ENCODE measurements around the gene WNT7A.

WNT7A gene

GRCh38 chr3:13837751-13838150, 42.1 kb downstream of the WNT7A start:
- no peaks in the 10 kb centered on the region for H3K9me3 ChIP-seq (ENCODE audit: control insufficient read depth, low read length)
- H3K27ac ChIP-seq (ENCODE audit: insufficient read depth, low read depth, low read length, poor library complexity, severe bottlenecking), result no peak overlapping the region
- H3K36me3 ChIP-seq (ENCODE audit: control insufficient read depth, insufficient read depth, low read length), result no peaks in the 10 kb centered on the region
- WGBS, 2 experiments, result 95% methylated on average over 10 of the region's 10 CpGs
- H3K4me3 ChIP-seq (ENCODE audit: insufficient read depth, low read depth, low read length), result no peak overlapping the region
- no peaks in the 10 kb centered on the region for H3K4me1 ChIP-seq (ENCODE audit: control insufficient read depth, insufficient read depth, low read length)
- H3K27me3 ChIP-seq (ENCODE audit: control insufficient read depth, insufficient read depth, low read length, poor library complexity, severe bottlenecking), result no peaks in the 10 kb centered on the region

- H3K4me3 ChIP-seq (ENCODE audit: insufficient read depth, low read depth, low read length), result no peak overlapping the region
- H3K9me3 ChIP-seq (ENCODE audit: control insufficient read depth, low read length), result no peaks in the 10 kb centered on the region
- 92% methylated on average over 12 of the region's 12 CpGs for WGBS, 2 experiments
- no peaks in the 10 kb centered on the region for H3K36me3 ChIP-seq (ENCODE audit: control insufficient read depth, insufficient read depth, low read length)
- H3K27ac ChIP-seq (ENCODE audit: insufficient read depth, low read depth, low read length, poor library complexity, severe bottlenecking), result no peak overlapping the region
- no peaks in the 10 kb centered on the region for H3K27me3 ChIP-seq (ENCODE audit: control insufficient read depth, insufficient read depth, low read length, poor library complexity, severe bottlenecking)
- no peaks in the 10 kb centered on the region for H3K4me1 ChIP-seq (ENCODE audit: control insufficient read depth, insufficient read depth, low read length)
These were observed 42.9 kb downstream of the WNT7A start for GRCh38 chr3:13836658-13837587.

GRCh38 chr3:13835246-13835645, 44.6 kb downstream of the WNT7A start:
- Histone ChIP-seq H3K9me3 (ENCODE audit: control insufficient read depth, low read length) (no peaks in the 10 kb centered on the region), H3K27ac (ENCODE audit: insufficient read depth, low read depth, low read length, poor library complexity, severe bottlenecking) (no peak overlapping the region), H3K4me3 (ENCODE audit: insufficient read depth, low read depth, low read length) (no peak overlapping the region), H3K4me1 (ENCODE audit: control insufficient read depth, insufficient read depth, low read length) (no peaks in the 10 kb centered on the region), H3K27me3 (ENCODE audit: control insufficient read depth, insufficient read depth, low read length, poor library complexity, severe bottlenecking) (no peaks in the 10 kb centered on the region), H3K36me3 (ENCODE audit: control insufficient read depth, insufficient read depth, low read length) (no peaks in the 10 kb centered on the region)
- WGBS, 2 experiments, result 85 to 87% methylated on average over 9 of the region's 9 CpGs

GRCh38 chr3:13834258-13835035, 45.4 kb downstream of the WNT7A start:
- no peak overlapping the region for H3K27ac ChIP-seq (ENCODE audit: insufficient read depth, low read depth, low read length, poor library complexity, severe bottlenecking)
- H3K36me3 ChIP-seq (ENCODE audit: control insufficient read depth, insufficient read depth, low read length), result no peaks in the 10 kb centered on the region
- no peaks in the 10 kb centered on the region for H3K4me1 ChIP-seq (ENCODE audit: control insufficient read depth, insufficient read depth, low read length)
- no peak overlapping the region for H3K4me3 ChIP-seq (ENCODE audit: insufficient read depth, low read depth, low read length)
- no peaks in the 10 kb centered on the region for H3K9me3 ChIP-seq (ENCODE audit: control insufficient read depth, low read length)
- 81 to 82% methylated on average over 14 of the region's 14 CpGs for WGBS, 2 experiments
- no peaks in the 10 kb centered on the region for H3K27me3 ChIP-seq (ENCODE audit: control insufficient read depth, insufficient read depth, low read length, poor library complexity, severe bottlenecking)

- WGBS, 2 experiments, result 91 to 92% methylated on average over 9 of the region's 9 CpGs
- H3K27me3 ChIP-seq (ENCODE audit: control insufficient read depth, insufficient read depth, low read length, poor library complexity, severe bottlenecking), result no peaks in the 10 kb centered on the region
- no peak overlapping the region for H3K4me3 ChIP-seq (ENCODE audit: insufficient read depth, low read depth, low read length)
These were observed 46.2 kb downstream of the WNT7A start for GRCh38 chr3:13833506-13834257.

GRCh38 chr3:13832130-13832529, 47.7 kb downstream of the WNT7A start:
- no peaks in the 10 kb centered on the region for H3K4me1 ChIP-seq (ENCODE audit: control insufficient read depth, insufficient read depth, low read length)
- no peaks in the 10 kb centered on the region for H3K36me3 ChIP-seq (ENCODE audit: control insufficient read depth, insufficient read depth, low read length)
- no peak overlapping the region for H3K27ac ChIP-seq (ENCODE audit: insufficient read depth, low read depth, low read length, poor library complexity, severe bottlenecking)
- H3K27me3 ChIP-seq (ENCODE audit: control insufficient read depth, insufficient read depth, low read length, poor library complexity, severe bottlenecking), result no peaks in the 10 kb centered on the region
- H3K4me3 ChIP-seq (ENCODE audit: insufficient read depth, low read depth, low read length), result no peak overlapping the region
- no peaks in the 10 kb centered on the region for H3K9me3 ChIP-seq (ENCODE audit: control insufficient read depth, low read length)

More at GRCh38 chr3:13833506-13834257, 46.2 kb downstream of the WNT7A start:
- Histone ChIP-seq H3K9me3 (ENCODE audit: control insufficient read depth, low read length) (no peaks in the 10 kb centered on the region), H3K36me3 (ENCODE audit: control insufficient read depth, insufficient read depth, low read length) (no peaks in the 10 kb centered on the region), H3K27ac (ENCODE audit: insufficient read depth, low read depth, low read length, poor library complexity, severe bottlenecking) (no peak overlapping the region), H3K4me1 (ENCODE audit: control insufficient read depth, insufficient read depth, low read length) (no peaks in the 10 kb centered on the region)

GRCh38 chr3:13831386-13831996, 48.4 kb downstream of the WNT7A start:
- Histone ChIP-seq H3K27ac (ENCODE audit: insufficient read depth, low read depth, low read length, poor library complexity, severe bottlenecking) (no peak overlapping the region), H3K4me1 (ENCODE audit: control insufficient read depth, insufficient read depth, low read length) (peaks cover 1% of the 10 kb centered on the region), H3K4me3 (ENCODE audit: insufficient read depth, low read depth, low read length) (no peak overlapping the region), H3K9me3 (ENCODE audit: control insufficient read depth, low read length) (no peaks in the 10 kb centered on the region), H3K27me3 (ENCODE audit: control insufficient read depth, insufficient read depth, low read length, poor library complexity, severe bottlenecking) (no peaks in the 10 kb centered on the region), H3K36me3 (ENCODE audit: control insufficient read depth, insufficient read depth, low read length) (no peaks in the 10 kb centered on the region)
- 93% methylated on average over 8 of the region's 8 CpGs for WGBS, 2 experiments

- Histone ChIP-seq H3K9me3 (ENCODE audit: control insufficient read depth, low read length) (no peaks in the 10 kb centered on the region), H3K27me3 (ENCODE audit: control insufficient read depth, insufficient read depth, low read length, poor library complexity, severe bottlenecking) (no peaks in the 10 kb centered on the region), H3K4me3 (ENCODE audit: insufficient read depth, low read depth, low read length) (no peak overlapping the region), H3K36me3 (ENCODE audit: control insufficient read depth, insufficient read depth, low read length) (no peaks in the 10 kb centered on the region), H3K4me1 (ENCODE audit: control insufficient read depth, insufficient read depth, low read length) (peaks cover 20% of the 10 kb centered on the region), H3K27ac (ENCODE audit: insufficient read depth, low read depth, low read length, poor library complexity, severe bottlenecking) (no peak overlapping the region)
- 93 to 95% methylated on average over 11 of the region's 11 CpGs for WGBS, 2 experiments
These were observed 50.6 kb downstream of the WNT7A start for GRCh38 chr3:13829311-13829710.

GRCh38 chr3:13828501-13829265, 51.2 kb downstream of the WNT7A start:
- WGBS, 2 experiments, result 97% methylated on average over 9 of the region's 9 CpGs
- Histone ChIP-seq H3K4me3 (ENCODE audit: insufficient read depth, low read depth, low read length) (no peak overlapping the region), H3K27ac (ENCODE audit: insufficient read depth, low read depth, low read length, poor library complexity, severe bottlenecking) (no peak overlapping the region), H3K4me1 (ENCODE audit: control insufficient read depth, insufficient read depth, low read length) (peaks cover 20% of the 10 kb centered on the region), H3K9me3 (ENCODE audit: control insufficient read depth, low read length) (no peaks in the 10 kb centered on the region), H3K36me3 (ENCODE audit: control insufficient read depth, insufficient read depth, low read length) (no peaks in the 10 kb centered on the region), H3K27me3 (ENCODE audit: control insufficient read depth, insufficient read depth, low read length, poor library complexity, severe bottlenecking) (no peaks in the 10 kb centered on the region)

Data from ectodermal cell (in vitro differentiated cells).